K562 (cell line): ENCODE data around the gene EIF4E3.

Experiments
- BHLHE40 ChIP-seq: IDR thresholded peaks from 2 replicates; pipeline ENCODE4 v1.6.1; 2011; ENCODE audit warnings: low read length, improper control_type of control experiment
- CBFA2T3 ChIP-seq: fragments of 450-650 bp; IDR thresholded peaks from 2 replicates; pipeline ENCODE4 v1.6.1; 2017
- CTCF ChIP-seq, 3 experiments: IDR thresholded peaks in 2 of 3; conservative IDR thresholded peaks in 1 of 3; 2 replicates each; pipeline ENCODE4 v1.5.1; 2011 to 2012; ENCODE audit warnings: low read length in 3 of 3, mild to moderate bottlenecking in 3 of 3, control low read depth in 2 of 3, improper control_type of control experiment in 1 of 3, inconsistent platforms in 1 of 3, low read depth in 1 of 3, mixed read lengths in 1 of 3, moderate library complexity in 1 of 3; ENCODE audit not compliant: insufficient read depth in 2 of 3
- ELF1 ChIP-seq: fragments of 200-800 bp; sonication (Bioruptor generic); IDR thresholded peaks from 2 replicates; pipeline ENCODE4 v1.6.1; 2016; ENCODE audit warnings: missing genetic modification characterization, missing compliant biosample characterization
- ELF4 ChIP-seq: fragments of 450-650 bp; formaldehyde crosslinking; IDR thresholded peaks from 2 replicates; pipeline ENCODE4 v1.4.0; 2022; ENCODE audit warnings: missing genetic modification characterization
- HNRNPUL1 ChIP-seq: fragments of 200-400 bp; formaldehyde crosslinking; IDR thresholded peaks from 2 replicates; pipeline ENCODE4 v1.6.1; 2017; ENCODE audit warnings: low read length
- KAT8 ChIP-seq: fragments of 450-650 bp; IDR thresholded peaks from 2 replicates; pipeline ENCODE4 v1.6.1; 2016; ENCODE audit warnings: low read depth, mild to moderate bottlenecking
- NFIC ChIP-seq: fragments of 450-650 bp; IDR thresholded peaks from 2 replicates; pipeline ENCODE4 v1.6.1; 2017; ENCODE audit warnings: mild to moderate bottlenecking, inconsistent platforms
- POLR2A ChIP-seq: fragments of 450-650 bp; conservative IDR thresholded peaks from 2 replicates; pipeline ENCODE4 v1.6.1; 2016
- TCF7 ChIP-seq: sonication (generic); IDR thresholded peaks from 2 replicates; pipeline ENCODE4 v1.6.1; 2016; ENCODE audit warnings: antibody characterized with exemption, borderline replicate concordance
- ZFP36 ChIP-seq: fragments of 150-350 bp; IDR thresholded peaks from 2 replicates; pipeline ENCODE4 v1.6.1; 2018; ENCODE audit warnings: low read length, low read depth; ENCODE audit not compliant: partially characterized antibody
- ZFX ChIP-seq: sonication (generic); formaldehyde crosslinking; IDR thresholded peaks from 2 replicates; pipeline ENCODE4 v1.8.0; 2022; ENCODE audit warnings: mild to moderate bottlenecking, missing genetic modification reagents, moderate library complexity

GRCh38 chr3:71640331-71640983, 84.7 kb downstream of the EIF4E3 start:
- no peak for TF ChIP-seq ZFX (CRISPR knock-in tag)
- no peak for TF ChIP-seq ELF1 (tag)
- no peak for TF ChIP-seq BHLHE40
- TF ChIP-seq ZFP36, result no peak
- no peak for TF ChIP-seq NFIC
- TF ChIP-seq CBFA2T3, result no peak
- no peak for TF ChIP-seq CTCF (IDR thresholded peaks at IDR 0.05 in 2 of 3, conservative IDR thresholded peaks at IDR 0.05 in 1 of 3; ENCODE audit: insufficient read depth in 2 of 3, low read depth in 1 of 3, low read length in 3 of 3)
- no peak for TF ChIP-seq KAT8
- no peak for TF ChIP-seq HNRNPUL1
- TF ChIP-seq TCF7, result no peak
- no peak for TF ChIP-seq ELF4 (CRISPR knock-in tag)
- no peak for TF ChIP-seq POLR2A
